Measurements from ENCODE around the gene HUWE1.

DNA sequence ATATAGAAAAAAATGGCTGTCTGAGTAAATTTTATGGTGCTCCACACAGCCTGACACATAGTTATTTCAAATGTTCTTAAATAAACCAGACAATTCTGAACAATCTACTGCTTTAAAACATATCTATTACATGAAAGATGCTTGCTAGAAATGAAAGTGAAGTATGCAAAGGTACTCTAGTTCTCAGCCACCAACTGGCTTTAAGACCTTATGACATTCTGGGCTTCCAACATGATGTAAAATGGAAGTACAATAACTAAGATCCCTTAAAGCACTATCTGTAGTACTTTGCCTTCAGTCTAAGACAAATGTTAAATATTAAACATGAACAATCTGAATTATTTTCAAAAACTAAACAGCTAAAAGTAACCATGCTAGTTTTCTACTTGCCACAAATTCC lies 17.3 kb downstream of the HUWE1 start:
- TF ChIP-seq CREB1 (IDR thresholded peaks at IDR 0.05; ENCODE audit: low read depth) (no peak), MAX (IDR thresholded peaks at IDR 0.05) (no peak), REST (IDR thresholded peaks at IDR 0.05; ENCODE audit: low read depth) (no peak), EP300 (IDR thresholded peaks at IDR 0.05; ENCODE audit: borderline replicate concordance) (no peak), ZBTB7A (IDR thresholded peaks at IDR 0.05; ENCODE audit: low read depth) (no peak), EGR1 (IDR thresholded peaks at IDR 0.05) (no peak), TCF12 (IDR thresholded peaks at IDR 0.05; ENCODE audit: low read depth) (no peak), TAF1 (IDR thresholded peaks at IDR 0.05; ENCODE audit: low read depth) (no peak), NFIC (IDR thresholded peaks at IDR 0.05) (no peak), RAD21 (IDR thresholded peaks at IDR 0.05; ENCODE audit: low read depth) (no peak)
